ENCODE results near the gene ILKAP. TPM values are rescaled to one million over a fixed set of nuclear protein-coding genes. Genes with fewer than 3 reads are reported as not detected.
A peak's percentile ranks its signal among the peaks of the same experiment; 100 is the strongest.

Gene ILKAP
- total RNA-seq, 1 donor from 2014 or later, result 29.5 TPM

DNA sequence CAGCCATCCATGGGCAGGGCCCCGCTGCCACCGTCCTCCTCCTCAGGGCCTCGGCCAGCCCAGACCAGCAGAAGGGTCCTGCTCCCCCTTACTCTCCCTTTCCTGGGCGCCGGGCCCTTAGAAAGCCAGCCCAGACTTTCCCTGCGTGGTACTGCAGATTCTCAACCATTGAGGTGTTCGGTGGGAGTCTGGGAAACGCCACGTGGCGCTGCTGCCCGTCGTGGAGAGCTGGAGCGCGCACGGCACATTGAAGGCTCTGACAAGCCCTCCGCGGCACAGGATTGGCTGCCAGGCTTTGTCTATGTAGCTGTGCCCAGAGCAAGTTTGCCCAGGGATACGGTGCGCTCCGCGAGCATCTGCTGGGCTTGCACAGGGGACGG is 75.4 kb downstream of the ILKAP start:
- no peak for DNase-seq (ENCODE audit: low read depth)

GRCh38 chr2:238127165-238128060 is 76.1 kb downstream of the ILKAP start:
- TF ChIP-seq, protein P1, sequence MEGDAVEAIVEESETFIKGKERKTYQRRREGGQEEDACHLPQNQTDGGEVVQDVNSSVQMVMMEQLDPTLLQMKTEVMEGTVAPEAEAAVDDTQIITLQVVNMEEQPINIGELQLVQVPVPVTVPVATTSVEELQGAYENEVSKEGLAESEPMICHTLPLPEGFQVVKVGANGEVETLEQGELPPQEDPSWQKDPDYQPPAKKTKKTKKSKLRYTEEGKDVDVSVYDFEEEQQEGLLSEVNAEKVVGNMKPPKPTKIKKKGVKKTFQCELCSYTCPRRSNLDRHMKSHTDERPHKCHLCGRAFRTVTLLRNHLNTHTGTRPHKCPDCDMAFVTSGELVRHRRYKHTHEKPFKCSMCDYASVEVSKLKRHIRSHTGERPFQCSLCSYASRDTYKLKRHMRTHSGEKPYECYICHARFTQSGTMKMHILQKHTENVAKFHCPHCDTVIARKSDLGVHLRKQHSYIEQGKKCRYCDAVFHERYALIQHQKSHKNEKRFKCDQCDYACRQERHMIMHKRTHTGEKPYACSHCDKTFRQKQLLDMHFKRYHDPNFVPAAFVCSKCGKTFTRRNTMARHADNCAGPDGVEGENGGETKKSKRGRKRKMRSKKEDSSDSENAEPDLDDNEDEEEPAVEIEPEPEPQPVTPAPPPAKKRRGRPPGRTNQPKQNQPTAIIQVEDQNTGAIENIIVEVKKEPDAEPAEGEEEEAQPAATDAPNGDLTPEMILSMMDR (IDR thresholded peaks at IDR 0.05; ENCODE audit: insufficient read depth, low read length, poor library complexity, severe bottlenecking), result peak; percentile 35
- H3K36me3 ChIP-seq (ENCODE audit: control insufficient read depth, insufficient read depth, low read length), result no peaks in the 10 kb centered on the region
- no peak for DNase-seq (ENCODE audit: low read depth)
- peaks cover 4% of the 10 kb centered on the region for H3K27me3 ChIP-seq (ENCODE audit: control insufficient read depth, insufficient read depth, low read length)
- no peak overlapping the region for H3K4me3 ChIP-seq (ENCODE audit: low read depth, low read length)

More for the DNA sequence above, 75.4 kb downstream of the ILKAP start:
- Histone ChIP-seq H3K27me3 (ENCODE audit: control insufficient read depth, insufficient read depth, low read length) (peaks cover under 1% of the 10 kb centered on the region), H3K4me3 (ENCODE audit: low read depth, low read length) (no peak overlapping the region), H3K36me3 (ENCODE audit: control insufficient read depth, insufficient read depth, low read length) (no peaks in the 10 kb centered on the region)
- TF ChIP-seq, protein P1 (IDR thresholded peaks at IDR 0.05; ENCODE audit: insufficient read depth, low read length, poor library complexity, severe bottlenecking), result no peak

GRCh38 chr2:238126775-238127164 is 76.7 kb downstream of the ILKAP start:
- TF ChIP-seq, protein P1 (IDR thresholded peaks at IDR 0.05; ENCODE audit: insufficient read depth, low read length, poor library complexity, severe bottlenecking), result no peak
- H3K27me3 ChIP-seq (ENCODE audit: control insufficient read depth, insufficient read depth, low read length), result peaks cover 4% of the 10 kb centered on the region
- no peak overlapping the region for H3K4me3 ChIP-seq (ENCODE audit: low read depth, low read length)
- no peak for DNase-seq (ENCODE audit: low read depth)
- H3K36me3 ChIP-seq (ENCODE audit: control insufficient read depth, insufficient read depth, low read length), result no peaks in the 10 kb centered on the region

- TF ChIP-seq, protein P1 (IDR thresholded peaks at IDR 0.05; ENCODE audit: insufficient read depth, low read length, poor library complexity, severe bottlenecking), result no peak
- Histone ChIP-seq H3K4me3 (ENCODE audit: low read depth, low read length) (no peak overlapping the region), H3K27me3 (ENCODE audit: control insufficient read depth, insufficient read depth, low read length) (peaks cover 4% of the 10 kb centered on the region), H3K36me3 (ENCODE audit: control insufficient read depth, insufficient read depth, low read length) (no peaks in the 10 kb centered on the region)
- DNase-seq (ENCODE audit: low read depth), result no peak
These were observed 77.2 kb downstream of the ILKAP start for GRCh38 chr2:238126338-238126737.

- H3K36me3 ChIP-seq (ENCODE audit: control insufficient read depth, insufficient read depth, low read length), result no peaks in the 10 kb centered on the region
- H3K27me3 ChIP-seq (ENCODE audit: control insufficient read depth, insufficient read depth, low read length), result peaks cover 13% of the 10 kb centered on the region
- no peak overlapping the region for H3K4me3 ChIP-seq (ENCODE audit: low read depth, low read length)
- TF ChIP-seq, protein P1 (IDR thresholded peaks at IDR 0.05; ENCODE audit: insufficient read depth, low read length, poor library complexity, severe bottlenecking), result no peak
- no peak for DNase-seq (ENCODE audit: low read depth)
These were observed 78.2 kb downstream of the ILKAP start for GRCh38 chr2:238125127-238125885.

Data from kidney epithelial cell (primary cell).